ENCODE measurements around the gene MARK1.

The MARK1 gene

DNA sequence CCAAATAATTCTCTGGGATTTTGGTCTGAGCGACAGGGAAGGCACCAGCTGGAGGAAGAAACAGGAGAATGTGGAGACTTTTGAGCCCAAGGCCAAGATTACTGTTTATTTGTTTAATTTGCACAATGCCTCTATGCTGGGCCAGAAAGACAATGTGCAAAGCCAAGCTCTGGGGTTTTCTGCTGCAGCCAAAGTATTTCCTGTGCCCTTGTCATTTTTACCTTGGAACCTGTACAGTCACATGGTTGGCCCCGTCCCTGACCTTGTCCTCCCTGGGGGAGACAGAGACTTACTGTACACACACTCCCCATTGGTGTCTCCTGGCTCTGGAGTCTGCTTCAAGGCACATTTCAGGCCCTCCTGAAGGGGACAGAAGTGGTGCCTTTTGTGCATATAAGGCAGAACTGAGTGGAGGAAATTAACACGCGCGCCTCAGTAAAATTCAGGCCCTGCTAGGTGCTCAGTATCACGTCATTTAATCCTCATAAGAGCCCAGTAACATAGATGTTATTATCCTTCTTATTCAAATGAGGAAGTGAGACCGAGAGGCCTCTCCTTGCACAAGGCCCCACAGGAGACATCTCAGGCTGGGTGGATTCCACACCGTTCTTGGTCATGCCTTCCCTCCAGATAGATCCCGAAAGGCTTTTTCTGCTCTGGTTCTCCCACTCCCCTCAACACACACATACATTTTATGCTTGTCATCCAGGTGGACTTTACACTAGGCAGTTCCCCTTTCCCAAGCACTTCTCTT is 183.3 kb downstream of the MARK1 start:
- no peak for DNase-seq (ENCODE audit: low read depth in 2 of 2)

Data from stimulated activated CD8-positive, alpha-beta memory T cell treated with anti-CD3 and anti-CD28 coated beads, Interleukin-2, amount 100 ng/mL, for 48 hours (primary cell).